GM23338 (cell line): Measurements from ENCODE around the gene GAK. TPM values are rescaled to one million over a fixed set of nuclear protein-coding genes. Genes with fewer than 3 reads are reported as not detected.

Experiments used
- ATAC-seq: fragments of 200-7000 bp; cut with Tn5 transposase; 3 replicates; pipeline ENCODE4 v1.9.1; 2020
- DNase-seq: peaks from one replicate; pipeline ENCODE4 v3.0.0-alpha.2; 2015; ENCODE audit warnings: low spot score
- H2AFZ ChIP-seq: fragments of 200-600 bp; sonication (generic); 2 replicates; pipeline ENCODE4 v1.8.0; 2016; ENCODE audit warnings: antibody characterized with exemption, mild to moderate bottlenecking, moderate library complexity
- H3F3A ChIP-seq: fragments of 200-600 bp; sonication (generic); replicated peaks from 2 replicates; pipeline ENCODE4 v1.8.0; 2017; ENCODE audit warnings: antibody characterized with exemption, mixed run types, low read depth
- H3K27ac ChIP-seq: fragments of 200-600 bp; sonication (generic); 2 replicates; pipeline ENCODE4 v1.6.1; 2016; ENCODE audit warnings: low read depth
- H3K27me3 ChIP-seq: fragments of 200-600 bp; sonication (generic); 2 replicates; pipeline ENCODE4 v1.8.0; 2016; ENCODE audit warnings: mild to moderate bottlenecking, mixed run types, moderate library complexity; ENCODE audit not compliant: insufficient read depth
- H3K36me3 ChIP-seq: fragments of 200-600 bp; sonication (generic); 2 replicates; pipeline ENCODE4 v1.8.0; 2016; ENCODE audit warnings: mild to moderate bottlenecking; ENCODE audit not compliant: insufficient read depth
- H3K4me1 ChIP-seq: fragments of 200-600 bp; sonication (generic); 2 replicates; pipeline ENCODE4 v1.8.0; 2016; ENCODE audit warnings: mild to moderate bottlenecking, moderate library complexity; ENCODE audit not compliant: insufficient read depth
- H3K4me2 ChIP-seq: fragments of 200-600 bp; sonication (generic); 2 replicates; pipeline ENCODE4 v1.7.1; 2017; ENCODE audit warnings: mixed run types
- H3K4me3 ChIP-seq: fragments of 200-600 bp; sonication (generic); 2 replicates; pipeline ENCODE4 v1.6.1; 2016; ENCODE audit warnings: mixed run types
- H3K79me2 ChIP-seq: fragments of 200-600 bp; sonication (generic); replicated peaks from 2 replicates; pipeline ENCODE4 v1.8.0; 2017; ENCODE audit warnings: mild to moderate bottlenecking; ENCODE audit not compliant: insufficient read depth
- H3K9me2 ChIP-seq: fragments of 200-600 bp; sonication (generic); 2 replicates; pipeline ENCODE4 v1.8.0; 2017; ENCODE audit not compliant: insufficient read depth
- H4K20me1 ChIP-seq: fragments of 200-600 bp; sonication (generic); replicated peaks from 2 replicates; pipeline ENCODE4 v1.8.0; 2017; ENCODE audit warnings: mild to moderate bottlenecking; ENCODE audit not compliant: insufficient read depth
- H3K27ac Mint-ChIP-seq: 2 replicates; pipeline ENCODE4 v1.8.0; 2020; ENCODE audit warnings: inconsistent platforms, mild to moderate bottlenecking, moderate library complexity, mixed read lengths
- H3K27me3 Mint-ChIP-seq: 3 replicates; pipeline ENCODE4 v1.8.0; 2022; ENCODE audit warnings: low read depth, mild to moderate bottlenecking, moderate library complexity, mixed read lengths, inconsistent platforms; ENCODE audit not compliant: insufficient read depth, poor library complexity
- H3K36me3 Mint-ChIP-seq: 3 replicates; pipeline ENCODE4 v1.8.0; 2021; ENCODE audit warnings: low read depth, mild to moderate bottlenecking, inconsistent platforms, moderate library complexity, mixed read lengths
- H3K4me1 Mint-ChIP-seq: 3 replicates; pipeline ENCODE4 v1.8.0; 2020; ENCODE audit warnings: mild to moderate bottlenecking, inconsistent platforms, mixed read lengths
- H3K4me3 Mint-ChIP-seq: 3 replicates; pipeline ENCODE4 v1.8.0; 2021; ENCODE audit warnings: moderate library complexity, mild to moderate bottlenecking, inconsistent platforms, mixed read lengths
- H3K9me3 Mint-ChIP-seq: 3 replicates; pipeline ENCODE4 v1.8.0; 2020; ENCODE audit warnings: moderate library complexity, mild to moderate bottlenecking, inconsistent platforms, mixed read lengths
- CREB1 ChIP-seq: fragments of 250-450 bp; sonication (Bioruptor Pico); IDR thresholded peaks from 2 replicates; pipeline ENCODE4 v1.5.0; 2020; ENCODE audit warnings: low read depth, mild to moderate bottlenecking, moderate library complexity
- CTCF ChIP-seq, 2 experiments: fragments of 200-600 bp in 1 of 2; sonication (generic) in 1 of 2; conservative IDR thresholded peaks; 2 replicates each; pipeline versions ENCODE4 v1.5.1 to v1.6.1; 2016 to 2017; ENCODE audit warnings: antibody characterized with exemption in 2 of 2, low read depth in 2 of 2, mild to moderate bottlenecking in 2 of 2, moderate library complexity in 1 of 2
- ETS1 ChIP-seq: IDR thresholded peaks from 2 replicates; pipeline ENCODE4 v1.6.1; 2016; ENCODE audit warnings: antibody characterized with exemption
- EZH2 ChIP-seq: fragments of 200-600 bp; sonication (generic); IDR thresholded peaks from one replicate; pipeline ENCODE4 v1.8.0; 2017; ENCODE audit warnings: antibody characterized with exemption, mild to moderate bottlenecking, low read depth; ENCODE audit not compliant: unreplicated experiment
- EZH2phosphoT487 ChIP-seq: fragments of 200-600 bp; sonication (generic); IDR thresholded peaks from one replicate; pipeline ENCODE4 v1.8.1; 2018; ENCODE audit warnings: antibody characterized with exemption; ENCODE audit not compliant: unreplicated experiment
- NANOG ChIP-seq: IDR thresholded peaks from 2 replicates; pipeline ENCODE4 v1.6.1; 2016; ENCODE audit warnings: antibody characterized with exemption, borderline replicate concordance
- POLR2AphosphoS5 ChIP-seq: IDR thresholded peaks from 2 replicates; pipeline ENCODE4 v1.6.1; 2016; ENCODE audit warnings: antibody characterized with exemption, low read depth
- REST ChIP-seq: IDR thresholded peaks from one replicate; pipeline ENCODE4 v1.6.1; 2018; ENCODE audit warnings: antibody characterized with exemption; ENCODE audit not compliant: unreplicated experiment
- STAT1 ChIP-seq: IDR thresholded peaks from one replicate; pipeline ENCODE4 v1.6.1; 2016; ENCODE audit warnings: antibody characterized with exemption; ENCODE audit not compliant: unreplicated experiment
- ZNF114 ChIP-seq: fragments of 250-450 bp; sonication (Bioruptor Pico); IDR thresholded peaks from 2 replicates; pipeline ENCODE4 v1.5.0; 2020; ENCODE audit warnings: mild to moderate bottlenecking, moderate library complexity
- ZNF331 ChIP-seq: fragments of 250-450 bp; sonication (Bioruptor Pico); IDR thresholded peaks from 2 replicates; pipeline ENCODE4 v1.5.0; 2020; ENCODE audit warnings: low read depth, mild to moderate bottlenecking, moderate library complexity
- ZNF462 ChIP-seq: fragments of 250-450 bp; sonication (Bioruptor Pico); IDR thresholded peaks from 2 replicates; pipeline ENCODE4 v1.5.0; 2020; ENCODE audit warnings: mild to moderate bottlenecking, moderate library complexity
- polyA plus RNA-seq: library from polyadenylated mRNA; unstranded; fragments of >200 nt; fragmentation: Nextera tagmentation; extraction: Ambion mirVana; gene quantifications from 2 replicates; pipeline ENCODE4 v1.2.1, GENCODE V29; 2016
- total RNA-seq: library from RNA; depleted of rRNA; stranded (reverse); fragments of >200 nt; shearing (Covaris generic); gene quantifications from 2 replicates; pipeline ENCODE4 v1.2.3, GENCODE V29; 2014

Gene GAK
- total and polyA plus RNA-seq, 2 experiments from 2014 or later, result 48.5 to 124 TPM

GRCh38 chr4:821181-821591, 110.9 kb downstream of the GAK start:
- H3K4me2 ChIP-seq, result no peak overlapping the region
- no peaks in the 10 kb centered on the region; the same call in 2 of the 3 replicates for H3K36me3 Mint-ChIP-seq
- no peak overlapping the region for H3K27ac Mint-ChIP-seq
- peaks cover 42% of the 10 kb centered on the region for H3K27me3 ChIP-seq
- no peaks in the 10 kb centered on the region for H3K9me3 Mint-ChIP-seq
- H3K9me2 ChIP-seq, result no peaks in the 10 kb centered on the region
- TF ChIP-seq ZNF114 (no peak), ZNF462 (no peak), CREB1 (CRISPR knock-in tag) (no peak), ETS1 (no peak), STAT1 (no peak), EZH2 (no peak), EZH2phosphoT487 (no peak), NANOG (no peak), CTCF (conservative IDR thresholded peaks at IDR 0.05; ENCODE audit: low read depth in 2 of 2) (no peak), POLR2AphosphoS5 (no peak), ZNF331 (no peak), REST (no peak)
- H3K4me1 Mint-ChIP-seq, result 0 out of 3 replicates have a peak, but pooled peaks cover 2% of the 10 kb centered on the region
- no peak overlapping the region for H3K4me3 ChIP-seq
- no peaks in the 10 kb centered on the region for H3K4me1 ChIP-seq
- H3K36me3 ChIP-seq, result no peaks in the 10 kb centered on the region
- H2AFZ ChIP-seq, result no peak overlapping the region
- peaks cover 62% of the 10 kb centered on the region for H3K27me3 Mint-ChIP-seq
- no peak overlapping the region for H3K27ac ChIP-seq
- no peak for ATAC-seq
- no peaks in the 10 kb centered on the region for H3F3A ChIP-seq
- DNase-seq, result no peak
- H3K79me2 ChIP-seq, result no peaks in the 10 kb centered on the region
- no peaks in the 10 kb centered on the region for H4K20me1 ChIP-seq
- H3K4me3 Mint-ChIP-seq, result no peak overlapping the region
